Tibial artery (tissue), 4 donors: Measurements from ENCODE around the gene TRIM72.
"Not testable (repeated sequence)": the region's sequence is repeated elsewhere in the genome, so short reads cannot be mapped to it uniquely, and the experiment has no call there.

Experiments
- DNase-seq, 2 donors: peaks; one replicate each; pipeline ENCODE4 v3.0.0-alpha.2; 2019
- H3K27ac ChIP-seq, 2 donors: fragments of 200-600 bp; sonication (generic) in 1 of 2; 1 replicate in 1 of 2; 2 replicates in 1 of 2; pipeline ENCODE4 v1.5.1; 2018 to 2019; ENCODE audit warnings: mild to moderate bottlenecking in 1 of 2
- H3K27me3 ChIP-seq, 2 donors: fragments of 200-600 bp; sonication (generic) in 1 of 2; one replicate each; pipeline versions ENCODE4 v1.5.1 to v1.6.0; 2016 to 2019
- H3K36me3 ChIP-seq, 3 donors: fragments of 200-600 bp; sonication (generic) in 2 of 3; one replicate each; pipeline ENCODE4 v1.5.1; 2016 to 2019; ENCODE audit warnings: mild to moderate bottlenecking in 2 of 3
- H3K4me1 ChIP-seq, 4 donors: fragments of 200-600 bp; sonication (generic) in 2 of 4; 1 replicate in 3 of 4; 2 replicates in 1 of 4; pipeline ENCODE4 v1.5.1; 2016 to 2019
- H3K4me3 ChIP-seq, 2 donors: fragments of 200-600 bp; sonication (generic) in 1 of 2; 1 replicate in 1 of 2; 2 replicates in 1 of 2; pipeline ENCODE4 v1.5.1; 2018 to 2019; ENCODE audit warnings: mild to moderate bottlenecking in 2 of 2
- H3K9me3 ChIP-seq, 3 donors: fragments of 200-600 bp; sonication (generic) in 1 of 3; one replicate each; pipeline ENCODE4 v1.5.1; 2016 to 2019
- CTCF ChIP-seq, 2 experiments: fragments of 200-600 bp in 1 of 2; fragments of 450-650 bp in 1 of 2; IDR thresholded peaks; one replicate each; pipeline ENCODE4 v1.5.1; 2017 to 2019; ENCODE audit warnings: antibody characterized with exemption in 2 of 2, mild to moderate bottlenecking in 1 of 2, moderate library complexity in 1 of 2
- intact Hi-C: fragments of 100-400 bp; cut with DNase I; formaldehyde crosslinking; loops from one replicate; pipeline ENCODE4 v1.15.0; 2023; ENCODE audit warnings: low total_unique reads

The TRIM72 gene

DNA sequence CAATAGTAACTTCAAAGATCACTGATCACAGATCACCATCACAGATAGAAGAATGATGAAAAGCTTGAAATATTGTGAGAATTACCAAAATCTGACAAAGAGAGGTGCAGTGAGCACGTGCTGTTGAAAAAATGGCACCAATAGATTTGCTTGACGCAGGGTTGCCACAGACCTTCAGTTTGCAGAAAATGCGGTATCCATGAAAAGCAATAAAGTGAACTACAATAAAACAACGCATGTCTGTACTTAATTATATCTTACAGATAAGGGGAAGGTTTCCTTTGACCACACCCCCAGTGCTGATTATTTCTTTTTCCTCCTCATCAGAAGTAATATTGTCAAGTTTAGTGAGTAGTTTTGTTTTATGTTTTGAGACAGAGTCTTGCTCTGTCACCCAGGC, 24.1 kb downstream of the TRIM72 start:
- intact Hi-C loops = no loop called here
- no peak for DNase-seq
- Histone ChIP-seq H3K36me3 (no peaks in the 10 kb centered on the region), H3K4me1 (no peaks in the 10 kb centered on the region), H3K27me3 (peaks cover 0 to 8% of the 10 kb centered on the region in 2 donors), H3K4me3 (no peak overlapping the region), H3K27ac (no peak overlapping the region), H3K9me3 (peaks cover 0 to 9% (median 0%) of the 10 kb centered on the region in 3 donors)
- no peak for TF ChIP-seq CTCF (IDR thresholded peaks at IDR 0.05)

DNA sequence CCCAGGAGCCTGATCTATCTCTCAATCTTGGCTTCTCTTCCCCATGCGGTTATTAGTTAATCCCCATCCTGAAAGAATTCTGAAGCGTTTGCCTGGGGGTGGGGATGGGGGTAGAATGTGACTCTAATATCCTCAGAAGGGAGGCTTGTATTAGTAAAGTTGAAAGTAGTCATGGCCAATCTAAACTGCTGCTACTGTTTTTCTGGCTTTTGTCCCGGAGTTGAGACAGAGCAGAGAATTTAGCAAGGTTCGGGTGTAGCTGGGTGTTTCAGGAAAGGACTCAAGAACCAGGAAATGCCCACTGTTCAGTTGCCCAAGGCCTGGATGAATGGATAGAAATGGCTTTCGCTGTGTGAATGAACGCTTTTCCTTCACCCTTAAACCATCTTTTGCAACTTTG, 28.3 kb downstream of the TRIM72 start:
- H3K9me3 ChIP-seq = no peaks in the 10 kb centered on the region
- no peak for DNase-seq
- H3K27ac ChIP-seq = no peak overlapping the region
- no peaks in the 10 kb centered on the region for H3K36me3 ChIP-seq
- TF ChIP-seq CTCF (IDR thresholded peaks at IDR 0.05) = no peak
- intact Hi-C loops = no loop called here
- H3K4me1 ChIP-seq = no peaks in the 10 kb centered on the region
- H3K4me3 ChIP-seq = no peak overlapping the region
- H3K27me3 ChIP-seq = peaks cover 0 to 21% of the 10 kb centered on the region in 2 donors

GRCh38 chr16:31243734-31244670, 30.1 kb downstream of the TRIM72 start:
- no peak overlapping the region for H3K27ac ChIP-seq
- intact Hi-C loops = no loop called here
- no peaks in the 10 kb centered on the region for H3K9me3 ChIP-seq
- TF ChIP-seq CTCF (IDR thresholded peaks at IDR 0.05) = no peak
- DNase-seq = no peak
- H3K27me3 ChIP-seq = peaks cover 0 to 17% of the 10 kb centered on the region in 2 donors
- H3K4me1 ChIP-seq = no peaks in the 10 kb centered on the region
- no peaks in the 10 kb centered on the region for H3K36me3 ChIP-seq
- H3K4me3 ChIP-seq = no peak overlapping the region

- DNase-seq, H3K4me3 ChIP-seq, H3K36me3 ChIP-seq, H3K27ac ChIP-seq, intact Hi-C loops, H3K9me3 ChIP-seq, H3K4me1 ChIP-seq: not testable (repeated sequence)
- peaks cover 0 to 23% of the 10 kb centered on the region in 2 donors for H3K27me3 ChIP-seq
Measured at GRCh38 chr16:31245598-31245997, 31.7 kb downstream of the TRIM72 start.

- DNase-seq = no peak
- intact Hi-C loops = no loop called here
- no peak for TF ChIP-seq CTCF (IDR thresholded peaks at IDR 0.05)
- Histone ChIP-seq H3K27ac (no peak overlapping the region), H3K36me3 (no peaks in the 10 kb centered on the region), H3K4me3 (no peak overlapping the region), H3K4me1 (no peaks in the 10 kb centered on the region), H3K9me3 (no peaks in the 10 kb centered on the region), H3K27me3 (peaks cover 0 to 23% of the 10 kb centered on the region in 2 donors)
Measured at GRCh38 chr16:31246296-31246695, 32.4 kb downstream of the TRIM72 start.

GRCh38 chr16:31248344-31248743, 34.4 kb downstream of the TRIM72 start:
- peaks cover 0 to 23% of the 10 kb centered on the region in 2 donors for H3K27me3 ChIP-seq
- no peaks in the 10 kb centered on the region for H3K9me3 ChIP-seq
- no peak overlapping the region for H3K4me3 ChIP-seq
- DNase-seq = no peak
- intact Hi-C loops = no loop called here
- H3K4me1 ChIP-seq = no peaks in the 10 kb centered on the region
- no peak for TF ChIP-seq CTCF (IDR thresholded peaks at IDR 0.05)
- no peaks in the 10 kb centered on the region for H3K36me3 ChIP-seq
- H3K27ac ChIP-seq = no peak overlapping the region
